ENCODE results near the gene KREMEN2.

The KREMEN2 gene

DNA sequence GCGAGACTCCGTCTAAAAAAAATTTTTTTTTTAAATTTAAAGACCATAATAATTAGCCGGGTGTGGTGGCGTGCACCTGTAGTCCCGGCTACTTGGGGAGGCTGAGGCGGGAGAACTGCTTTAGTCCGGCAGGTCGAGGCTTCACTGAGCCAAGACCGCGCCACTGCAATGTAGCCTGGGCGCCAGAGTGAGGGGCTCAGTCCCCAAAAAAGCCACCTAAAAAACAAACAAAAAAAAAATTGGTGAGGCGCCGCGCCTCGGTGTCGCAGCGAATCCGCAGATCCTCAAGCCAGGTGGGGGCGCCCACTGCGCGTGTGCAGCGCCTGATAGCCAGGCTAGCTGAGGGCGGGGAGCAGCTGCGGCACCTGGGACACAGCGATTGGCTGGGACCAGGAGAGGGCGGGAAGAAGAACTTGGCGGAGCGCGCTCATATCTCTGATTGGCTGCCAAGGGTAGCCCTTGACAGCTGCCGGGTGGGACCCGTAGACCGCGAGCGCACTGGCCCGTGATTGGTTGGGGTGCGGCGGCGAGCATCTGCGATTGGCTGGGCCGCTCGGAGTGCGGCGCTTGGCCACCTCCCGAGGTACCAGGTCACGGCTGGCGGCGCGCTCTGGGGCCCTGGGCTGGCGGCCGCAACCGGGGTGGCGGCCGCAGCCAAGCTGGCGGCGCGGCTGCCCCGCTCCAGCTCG is 39.7 kb downstream of the KREMEN2 start:
- peak; percentile 81 to 94 for DNase-seq (ENCODE audit: low read depth in 2 of 2, low spot score in 1 of 2)

DNA sequence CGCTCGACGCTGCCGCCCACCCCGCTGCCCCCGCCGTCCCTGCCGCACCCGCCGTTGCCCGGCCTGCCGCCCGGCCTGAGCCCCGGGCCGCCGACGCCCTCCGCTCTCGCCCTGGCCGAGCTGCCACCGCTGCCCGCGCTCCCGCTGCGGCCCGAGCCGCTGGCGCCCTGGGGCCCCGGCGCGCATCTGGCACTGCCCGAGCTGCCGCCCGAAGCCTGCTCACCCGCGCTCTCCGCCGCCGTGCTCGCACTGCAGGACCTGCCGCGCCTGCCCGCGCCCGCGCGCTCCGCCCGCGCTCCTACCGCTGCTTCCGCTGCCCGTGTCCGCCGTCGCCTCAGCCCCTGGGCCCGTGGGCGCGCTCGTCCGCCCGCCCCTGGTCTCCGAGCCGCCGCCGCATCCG is 40.2 kb downstream of the KREMEN2 start:
- no peak for DNase-seq (ENCODE audit: low read depth in 2 of 2, low spot score in 1 of 2)

DNA sequence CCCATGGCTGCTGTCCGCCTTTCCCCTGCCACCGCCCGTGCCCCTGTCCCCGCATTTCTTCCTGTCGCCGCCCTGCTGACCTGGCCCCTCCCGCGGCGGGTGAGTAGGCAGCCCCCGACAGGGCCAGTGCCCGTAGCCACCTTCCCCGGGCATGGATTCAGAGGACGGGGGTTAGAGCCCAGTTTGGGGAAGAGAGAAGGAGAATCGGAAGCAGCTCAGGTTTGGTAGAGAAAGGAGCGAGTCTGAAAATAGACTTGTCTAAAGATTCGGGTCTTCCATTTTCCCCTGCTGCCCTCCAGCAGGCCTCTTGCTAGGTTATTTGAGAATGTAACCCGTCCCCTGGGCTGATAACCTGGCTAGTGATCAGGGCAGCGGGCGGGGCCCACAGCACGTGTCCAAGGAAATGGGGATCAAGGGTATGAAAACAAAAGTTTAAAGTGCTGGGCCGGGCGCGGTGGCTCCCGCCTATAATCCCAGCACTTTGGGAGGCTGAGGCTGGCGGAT is 40.8 kb downstream of the KREMEN2 start:
- DNase-seq (ENCODE audit: low read depth in 2 of 2, low spot score in 1 of 2) = no peak

DNA sequence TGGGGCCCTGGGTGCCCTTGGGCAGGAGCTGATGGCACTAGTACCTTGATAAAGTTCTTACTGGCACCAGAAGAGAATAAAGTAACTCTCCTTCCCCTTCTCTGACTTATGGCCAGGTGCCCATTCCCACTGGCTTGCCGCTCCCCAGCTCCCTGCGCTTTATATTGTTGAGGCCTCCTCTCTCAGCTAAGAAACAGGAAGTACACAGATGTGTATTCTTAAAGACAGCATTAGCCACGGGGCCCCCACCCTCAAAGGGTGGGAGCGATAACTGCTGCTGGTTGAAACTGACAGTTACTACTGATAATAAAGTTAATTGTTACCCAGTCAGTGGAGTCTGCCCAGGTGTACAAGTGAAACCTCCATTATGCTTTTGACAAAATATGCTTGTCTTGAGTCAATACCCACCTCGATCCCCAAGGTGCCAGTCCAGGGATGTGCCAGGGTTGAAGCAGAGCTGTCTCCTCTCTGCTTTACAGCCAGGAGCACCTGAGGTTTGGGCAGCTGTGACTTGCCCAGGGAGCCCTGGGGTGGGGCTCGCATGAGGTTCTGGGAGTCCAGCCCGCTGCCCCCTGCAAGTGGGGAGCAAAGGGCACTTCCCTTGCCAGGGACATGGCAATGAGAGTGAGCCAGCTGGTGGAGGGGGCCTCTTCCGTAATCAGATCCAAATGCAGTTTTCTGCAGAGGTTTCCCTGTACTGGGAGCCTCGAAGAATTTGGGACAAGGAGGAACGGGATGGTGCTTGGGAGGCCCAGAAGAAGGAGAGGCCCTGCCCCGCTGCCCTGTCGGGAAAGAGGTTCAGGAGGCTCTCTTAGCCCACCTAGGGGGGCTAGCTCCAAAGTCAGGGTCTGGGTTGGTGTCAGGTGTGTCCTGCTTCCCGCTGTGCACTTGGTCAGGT is 43.2 kb downstream of the KREMEN2 start:
- DNase-seq (ENCODE audit: low read depth in 2 of 2, low spot score in 1 of 2) = no peak

DNA sequence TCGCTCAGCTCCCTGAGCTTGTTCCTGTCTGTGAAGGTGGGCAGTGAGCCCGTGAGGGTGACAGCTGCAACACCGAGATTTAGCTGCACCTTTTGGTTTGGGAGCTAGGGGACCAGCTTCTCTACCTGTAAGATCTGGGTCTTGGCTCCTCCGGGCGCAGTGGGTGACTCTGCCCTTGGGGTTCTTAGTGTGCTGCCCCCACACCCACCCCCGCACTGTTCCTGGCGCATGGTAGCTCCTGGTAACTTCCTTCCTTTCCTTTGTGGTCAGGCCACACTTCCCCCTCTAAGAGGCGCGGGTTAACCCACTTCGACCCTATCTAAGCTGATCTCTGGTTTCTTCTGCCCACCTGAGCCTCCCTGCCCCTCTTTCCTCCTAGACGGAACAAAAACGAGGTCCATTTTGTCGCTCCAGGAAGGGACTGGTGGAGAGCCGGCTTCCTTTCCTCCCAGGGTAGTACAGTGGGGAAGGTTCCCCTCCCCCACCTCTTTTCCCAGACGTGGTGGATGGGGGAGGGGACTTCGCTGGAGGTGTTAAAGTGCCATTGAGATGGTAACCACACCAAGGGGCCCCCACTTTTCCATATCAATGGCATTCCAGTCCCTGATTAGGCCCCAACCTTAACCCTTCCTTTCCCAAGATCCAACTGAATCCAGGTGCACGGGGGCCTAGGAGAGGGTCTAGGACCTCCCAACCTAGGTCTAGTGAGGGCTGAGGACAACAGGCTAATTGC is 44.0 kb downstream of the KREMEN2 start:
- no peak for DNase-seq (ENCODE audit: low read depth in 2 of 2, low spot score in 1 of 2)

DNA sequence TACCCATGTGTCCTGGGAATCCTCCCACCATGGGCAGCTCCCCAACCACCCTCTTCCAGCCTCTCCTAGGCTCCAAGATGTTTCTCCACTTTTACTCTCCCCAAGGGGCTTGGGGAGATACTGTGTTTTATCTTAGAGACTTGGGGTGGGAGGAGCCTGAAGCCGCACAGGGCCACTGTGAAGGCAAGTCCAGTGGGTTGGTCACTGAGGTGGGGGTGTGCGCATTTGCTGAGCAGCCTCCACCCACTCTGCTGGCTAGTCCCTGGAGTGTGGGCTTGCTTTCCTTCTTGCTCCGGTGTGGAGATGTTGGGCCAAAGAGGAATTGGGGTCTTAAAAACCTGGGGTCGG is 44.6 kb downstream of the KREMEN2 start:
- DNase-seq (ENCODE audit: low read depth in 2 of 2, low spot score in 1 of 2) = no peak

DNA sequence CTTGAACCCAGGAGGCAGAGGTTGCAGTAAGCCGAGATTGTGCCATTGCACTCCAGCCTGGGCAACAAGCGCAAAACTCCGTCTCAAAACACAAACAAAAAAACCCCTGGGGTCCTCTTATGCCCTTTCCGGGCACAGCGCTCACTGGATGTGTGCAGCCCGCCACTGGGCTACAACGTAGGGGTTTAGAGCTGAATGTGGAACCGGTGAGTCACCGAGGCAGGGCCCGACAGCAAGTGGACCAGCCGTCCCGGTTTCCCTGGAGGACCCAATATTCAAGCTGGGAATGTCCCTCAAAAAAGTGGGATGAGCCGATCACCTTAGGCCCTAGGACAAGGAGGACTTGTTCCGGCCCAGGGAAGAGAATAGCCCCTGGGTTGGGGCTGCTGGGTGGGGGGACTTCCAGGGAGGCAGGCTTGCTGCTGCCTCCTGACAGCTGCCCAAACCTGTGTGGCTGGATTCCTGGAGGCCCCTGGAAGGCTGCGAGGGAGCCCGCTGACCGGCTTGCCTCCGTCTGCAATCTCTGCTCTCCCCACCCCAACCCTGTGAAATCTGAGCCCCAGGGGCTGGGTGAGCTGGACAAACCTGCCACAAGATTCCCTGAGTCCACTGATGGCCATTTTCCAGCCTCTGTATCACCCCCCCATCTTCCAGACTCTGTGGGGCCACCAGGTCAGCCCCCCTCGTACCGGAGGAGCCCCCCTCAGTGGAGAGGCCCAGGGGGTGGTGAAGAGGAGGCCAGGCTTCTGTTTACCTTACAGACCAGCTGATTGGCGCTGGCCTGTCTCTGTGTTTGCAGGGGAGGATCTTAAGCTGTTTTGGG is 45.7 kb downstream of the KREMEN2 start:
- no peak for DNase-seq (ENCODE audit: low read depth in 2 of 2, low spot score in 1 of 2)

DNA sequence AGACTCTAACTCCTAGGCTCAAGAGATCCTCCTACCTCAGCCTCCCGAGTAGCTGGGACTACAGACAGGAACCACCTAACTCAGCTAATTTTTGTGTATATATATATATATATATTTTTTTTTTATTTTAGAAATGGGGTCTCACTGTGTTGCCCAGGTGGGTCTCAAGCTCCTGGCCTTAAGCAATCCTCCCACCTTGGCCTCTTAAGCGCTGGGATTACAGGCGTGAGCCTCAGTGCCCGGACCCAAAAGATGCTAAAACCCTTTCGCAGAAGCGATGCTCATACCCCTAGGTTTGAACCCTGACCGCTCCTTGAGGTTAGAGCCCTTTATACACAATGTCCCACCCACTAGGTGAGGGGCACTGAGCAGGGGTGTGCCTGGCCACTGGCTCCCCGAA is 46.4 kb downstream of the KREMEN2 start:
- DNase-seq (ENCODE audit: low read depth in 2 of 2, low spot score in 1 of 2) = no peak

DNA sequence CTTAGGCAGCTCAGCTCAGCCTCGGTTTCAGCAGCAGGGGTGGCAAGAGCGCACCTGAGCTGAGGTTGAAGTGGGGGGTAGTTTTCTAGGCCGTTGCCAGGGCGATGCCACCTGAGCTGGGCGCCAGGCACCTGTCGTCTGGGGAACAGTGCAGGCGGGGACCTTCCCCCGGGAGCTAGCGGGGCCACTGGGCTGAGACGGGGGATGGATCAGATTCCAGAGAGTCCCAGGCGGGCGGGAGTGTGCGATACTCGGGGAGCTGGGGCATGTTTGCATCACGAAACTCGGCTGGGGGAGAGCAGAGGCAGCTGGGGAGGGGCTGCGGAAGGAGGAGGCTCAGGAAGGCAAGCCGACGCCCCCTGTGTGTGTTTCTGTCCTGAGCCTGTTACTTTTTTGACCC is 48.2 kb downstream of the KREMEN2 start:
- no peak for DNase-seq (ENCODE audit: low read depth in 2 of 2, low spot score in 1 of 2)

DNA sequence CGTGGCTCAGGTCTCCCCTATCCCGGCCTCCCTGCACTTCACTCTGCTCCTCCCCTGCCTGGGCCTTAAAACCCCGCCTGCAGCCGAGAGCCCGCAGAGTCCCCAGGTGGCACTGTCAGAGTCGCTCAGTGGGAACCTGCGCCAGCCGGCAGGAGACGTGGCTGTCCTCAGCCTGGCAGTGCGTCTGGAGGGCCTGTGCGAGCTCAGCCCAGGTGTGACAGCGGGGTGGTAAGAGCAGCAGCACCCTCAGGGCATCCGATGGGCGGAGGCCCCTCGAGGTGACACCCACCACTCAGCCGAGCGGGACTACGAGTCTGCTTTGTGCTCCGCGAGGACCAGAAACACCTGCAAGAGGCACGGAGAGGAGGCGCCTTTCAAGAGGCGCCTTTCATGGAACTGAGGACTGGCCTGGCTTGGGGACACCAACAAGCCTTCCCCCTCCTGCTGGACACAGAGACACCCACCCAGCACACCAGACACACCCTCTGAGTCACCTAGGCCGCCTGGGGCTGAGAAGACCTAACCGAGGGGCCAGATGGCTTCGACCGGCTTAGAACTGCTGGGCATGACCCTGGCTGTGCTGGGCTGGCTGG is 48.8 kb downstream of the KREMEN2 start, which contains the start of gene CLDN9:
TSS of gene CLDN9 (plus strand) at position 96 of the 593 bp plus-strand sequence. CDS start at position 536, 440 bp downstream.
- DNase-seq (ENCODE audit: low read depth in 2 of 2, low spot score in 1 of 2) = no peak

DNA sequence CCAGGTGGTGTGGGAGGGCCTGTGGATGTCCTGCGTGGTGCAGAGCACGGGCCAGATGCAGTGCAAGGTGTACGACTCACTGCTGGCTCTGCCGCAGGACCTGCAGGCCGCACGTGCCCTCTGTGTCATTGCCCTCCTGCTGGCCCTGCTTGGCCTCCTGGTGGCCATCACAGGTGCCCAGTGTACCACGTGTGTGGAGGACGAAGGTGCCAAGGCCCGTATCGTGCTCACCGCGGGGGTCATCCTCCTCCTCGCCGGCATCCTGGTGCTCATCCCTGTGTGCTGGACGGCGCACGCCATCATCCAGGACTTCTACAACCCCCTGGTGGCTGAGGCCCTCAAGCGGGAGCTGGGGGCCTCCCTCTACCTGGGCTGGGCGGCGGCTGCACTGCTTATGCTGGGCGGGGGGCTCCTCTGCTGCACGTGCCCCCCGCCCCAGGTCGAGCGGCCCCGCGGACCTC is 49.4 kb downstream of the KREMEN2 start:
- no peak for DNase-seq (ENCODE audit: low read depth in 2 of 2, low spot score in 1 of 2)

DNA sequence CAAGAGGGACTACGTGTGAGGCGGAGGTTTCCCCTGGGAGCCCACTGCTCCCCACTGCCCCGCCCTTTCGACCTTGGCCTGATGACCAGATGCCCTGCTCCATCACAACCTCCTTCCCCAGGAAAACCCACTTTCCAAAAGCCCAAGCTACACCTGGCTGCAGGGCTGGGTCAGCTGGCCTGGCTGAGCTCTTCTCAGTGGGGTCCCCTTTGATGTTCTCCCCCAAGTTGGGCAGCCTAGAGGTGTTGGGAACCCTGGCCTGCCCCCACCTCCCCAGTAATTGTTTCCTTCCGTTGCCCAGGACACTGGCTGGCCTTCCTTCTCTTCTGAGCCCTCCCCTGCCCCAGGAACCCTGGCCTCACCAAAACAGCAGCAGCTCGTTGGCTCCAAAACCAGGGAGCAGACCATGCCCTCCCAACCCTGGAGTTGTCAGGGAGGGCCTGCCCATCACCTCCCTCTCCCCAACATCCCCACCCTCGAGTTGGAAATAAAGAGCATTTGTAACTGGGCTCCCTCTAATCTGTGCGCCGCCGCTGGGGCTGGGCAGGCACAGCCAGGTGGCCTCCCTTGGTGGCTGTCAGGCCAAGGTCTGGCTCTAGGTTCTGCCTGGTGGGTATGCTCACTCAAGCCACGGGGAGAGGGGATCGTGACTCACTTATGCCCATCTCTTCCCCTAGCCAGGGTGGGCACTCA is 50.1 kb downstream of the KREMEN2 start:
- no peak for DNase-seq (ENCODE audit: low read depth in 2 of 2, low spot score in 1 of 2)

DNA sequence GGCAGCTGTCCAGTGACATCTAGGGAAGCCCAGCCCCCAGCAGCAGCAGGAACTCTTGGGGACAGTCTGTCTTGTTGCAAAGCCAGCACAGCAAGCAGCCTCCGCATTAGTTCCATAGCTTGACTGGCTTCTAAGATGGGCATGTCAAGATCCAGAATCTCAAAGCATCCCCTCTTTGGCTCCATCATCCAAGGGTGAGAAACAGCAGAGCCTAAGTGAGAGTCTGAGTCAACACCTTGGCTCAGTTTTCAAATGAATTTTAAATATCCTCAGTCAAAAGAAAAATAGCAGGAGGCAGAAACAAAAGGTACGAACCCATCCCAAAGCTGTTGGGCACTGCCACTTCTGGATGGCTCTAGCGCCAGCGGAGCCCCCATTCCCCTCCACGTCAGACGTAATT is 50.9 kb downstream of the KREMEN2 start:
- DNase-seq (ENCODE audit: low read depth in 2 of 2, low spot score in 1 of 2) = no peak

DNA sequence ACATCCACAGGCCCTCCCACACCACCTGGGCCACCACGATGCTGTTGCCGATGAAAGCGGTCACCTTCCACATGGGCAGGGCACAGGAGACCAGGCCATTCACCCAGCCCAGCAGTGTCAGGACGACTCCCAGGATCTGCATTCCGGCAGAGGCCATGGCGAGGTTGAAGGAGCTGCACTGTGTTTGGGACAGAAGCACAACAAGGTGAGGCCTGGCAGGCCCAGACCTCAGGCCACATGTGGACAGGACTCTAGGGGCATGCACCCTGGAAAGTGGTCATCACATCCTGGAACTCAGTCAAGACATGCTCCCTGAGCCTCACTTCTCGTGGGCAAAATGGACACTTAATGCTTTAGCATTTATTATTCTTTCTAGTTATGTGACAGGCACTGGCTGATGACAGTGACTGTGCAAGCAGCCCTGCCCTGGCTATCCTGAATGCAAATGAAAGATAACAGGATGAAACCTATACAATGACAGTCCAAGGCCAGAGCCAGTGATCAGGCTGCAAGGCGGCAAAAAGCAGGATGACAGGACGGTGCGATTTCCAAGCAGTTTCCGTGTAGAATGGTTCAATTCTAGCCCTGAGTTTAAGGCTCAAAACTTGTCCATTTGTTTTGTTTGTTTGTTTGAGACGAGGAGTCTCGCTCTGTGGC is 51.9 kb downstream of the KREMEN2 start:
- no peak for DNase-seq (ENCODE audit: low read depth in 2 of 2, low spot score in 1 of 2)

DNA sequence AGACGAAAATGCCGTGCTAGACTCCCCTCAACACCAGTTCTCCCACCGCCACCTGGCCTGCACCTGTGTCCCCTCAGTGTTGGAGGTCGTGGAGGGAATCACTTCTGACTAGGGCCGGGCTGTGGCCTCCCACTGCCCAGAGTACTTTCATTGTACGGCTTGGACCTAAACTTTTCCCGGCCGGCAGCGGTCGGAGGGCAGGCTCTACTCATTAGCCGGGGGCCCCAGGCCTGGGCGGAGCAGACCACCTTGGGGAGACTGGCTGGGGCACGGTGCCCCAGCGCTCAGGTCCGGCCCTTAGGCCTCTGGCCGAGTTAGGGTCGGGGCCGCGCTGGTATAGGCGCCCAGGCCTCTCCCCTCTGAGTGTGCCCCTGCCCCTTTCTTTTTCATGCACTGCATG is 53.3 kb downstream of the KREMEN2 start:
- no peak for DNase-seq (ENCODE audit: low read depth in 2 of 2, low spot score in 1 of 2)

Data from stimulated activated CD8-positive, alpha-beta memory T cell treated with anti-CD3 and anti-CD28 coated beads, Interleukin-4, amount 100 ng/mL, for 1 hour (primary cell).